ENCODE results near the gene HIP1R. TPM values are rescaled to one million over a fixed set of nuclear protein-coding genes. Genes with fewer than 3 reads are reported as not detected.

Gene HIP1R
- polyA plus RNA-seq, 1 of the 3 experiments (the other 2 are of a cell fraction) = 20.6 TPM

- POLR2A ChIA-PET = no interaction called here
These were observed 43.7 kb downstream of the HIP1R start for GRCh38 chr12:122878780-122879612.

More at GRCh38 chr12:122878780-122879612, 43.7 kb downstream of the HIP1R start:
- no peaks in the 10 kb centered on the region for H3K9me2 ChIP-seq
- H3F3A ChIP-seq (replicated peaks; ENCODE audit: insufficient read depth) = peaks cover 5% of the 10 kb centered on the region
- H3K4me3 ChIP-seq (ENCODE audit: low read depth in 2 of 2, low read length in 1 of 2) = no peak overlapping the region
- H3K36me3 ChIP-seq (replicated peaks in 1 of 2; ENCODE audit: control insufficient read depth in 1 of 2, insufficient read depth in 2 of 2, low read length in 1 of 2) = no peaks in the 10 kb centered on the region
- 88% methylated on average over 14 of the region's 17 CpGs for WGBS (ENCODE audit: low lambda C conversion rate)
- H2AFZ ChIP-seq (ENCODE audit: low read depth) = no peak overlapping the region
- TF ChIP-seq TCF12 (IDR thresholded peaks at IDR 0.05) (no peak), TAF1 (IDR thresholded peaks at IDR 0.05; ENCODE audit: borderline replicate concordance, low read depth, low read length) (no peak), REST (IDR thresholded peaks at IDR 0.05; ENCODE audit: low read depth, low read length) (no peak), PBX3 (IDR thresholded peaks at IDR 0.05) (no peak), NRF1 (IDR thresholded peaks at IDR 0.05; ENCODE audit: low read depth, low read length) (no peak), NFIC (IDR thresholded peaks at IDR 0.05; ENCODE audit: borderline replicate concordance) (no peak), GABPA (IDR thresholded peaks at IDR 0.05; ENCODE audit: low read depth) (no peak)
- H3K9me3 ChIP-seq = no peaks in the 10 kb centered on the region
- H3K9ac ChIP-seq = no peak overlapping the region
- H4K20me1 ChIP-seq (ENCODE audit: insufficient read depth) = peaks cover 32% of the 10 kb centered on the region
- peaks cover 99% of the 10 kb centered on the region for H3K79me2 ChIP-seq (ENCODE audit: insufficient read depth)
- H3K4me2 ChIP-seq = no peak overlapping the region
- no peak for DNase-seq
- CTCF ChIA-PET = interaction anchor here (1.1 to 1.9 kb wide), 6 partner anchors 9 to 77 kb away, joined by 3 to 12 read pairs (median 6); no protein-coding TSS in a partner anchor
- no peaks in the 10 kb centered on the region for H3K27me3 ChIP-seq (ENCODE audit: insufficient read depth)
- peaks cover 8 to 18% of the 10 kb centered on the region in 2 experiments; a peak in 2 of 4 replicates for H3K4me1 ChIP-seq (ENCODE audit: control insufficient read depth in 1 of 2, insufficient read depth in 2 of 2, low read depth in 1 of 2, low read length in 1 of 2)
- no peak overlapping the region for H3K27ac ChIP-seq (ENCODE audit: low read depth in 2 of 2, low read length in 1 of 2)
